Measurements from ENCODE around the gene TRMT10C. TPM values are rescaled to one million over a fixed set of nuclear protein-coding genes. Genes with fewer than 3 reads are reported as not detected.

The TRMT10C gene
- total RNA-seq, 1 experiment from 2014 or later, result 41.9 TPM

- H3K27me3 ChIP-seq (replicated peaks; ENCODE audit: insufficient read depth, low read depth, low read length, poor library complexity), result no peaks in the 10 kb centered on the region
- ChIA-PET CTCF (interaction anchor here (0.6 kb wide), 1 partner anchor 80 kb away, joined by 4 read pairs; no protein-coding TSS in a partner anchor), POLR2A (ENCODE audit: low non-redundant PET) (no interaction called here)
- H3K9me3 ChIP-seq (ENCODE audit: low read depth, low read length, poor library complexity, severe bottlenecking), result no peaks in the 10 kb centered on the region
- no peak for DNase-seq (ENCODE audit: low spot score)
- H3K4me1 ChIP-seq (ENCODE audit: insufficient read depth, low read length, poor library complexity, severe bottlenecking), result peaks cover 5% of the 10 kb centered on the region
- TF ChIP-seq EZH2 (IDR thresholded peaks at IDR 0.05; ENCODE audit: borderline replicate concordance, low read depth, low read length, poor library complexity, severe bottlenecking), result no peak
- TF ChIP-seq, protein P1, sequence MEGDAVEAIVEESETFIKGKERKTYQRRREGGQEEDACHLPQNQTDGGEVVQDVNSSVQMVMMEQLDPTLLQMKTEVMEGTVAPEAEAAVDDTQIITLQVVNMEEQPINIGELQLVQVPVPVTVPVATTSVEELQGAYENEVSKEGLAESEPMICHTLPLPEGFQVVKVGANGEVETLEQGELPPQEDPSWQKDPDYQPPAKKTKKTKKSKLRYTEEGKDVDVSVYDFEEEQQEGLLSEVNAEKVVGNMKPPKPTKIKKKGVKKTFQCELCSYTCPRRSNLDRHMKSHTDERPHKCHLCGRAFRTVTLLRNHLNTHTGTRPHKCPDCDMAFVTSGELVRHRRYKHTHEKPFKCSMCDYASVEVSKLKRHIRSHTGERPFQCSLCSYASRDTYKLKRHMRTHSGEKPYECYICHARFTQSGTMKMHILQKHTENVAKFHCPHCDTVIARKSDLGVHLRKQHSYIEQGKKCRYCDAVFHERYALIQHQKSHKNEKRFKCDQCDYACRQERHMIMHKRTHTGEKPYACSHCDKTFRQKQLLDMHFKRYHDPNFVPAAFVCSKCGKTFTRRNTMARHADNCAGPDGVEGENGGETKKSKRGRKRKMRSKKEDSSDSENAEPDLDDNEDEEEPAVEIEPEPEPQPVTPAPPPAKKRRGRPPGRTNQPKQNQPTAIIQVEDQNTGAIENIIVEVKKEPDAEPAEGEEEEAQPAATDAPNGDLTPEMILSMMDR (conservative IDR thresholded peaks at IDR 0.05; ENCODE audit: low read depth, low read length), result no peak
- H3K36me3 ChIP-seq (ENCODE audit: insufficient read depth, low read length, poor library complexity, severe bottlenecking), result no peaks in the 10 kb centered on the region
- peak overlapping the region; percentile 76 for H3K27ac ChIP-seq (ENCODE audit: low read depth, low read length, poor library complexity, severe bottlenecking)
- BruUV-seq (replicated peaks), result TSS peak; percentile 99
- intact Hi-C loops (cut with micrococcal nuclease; ENCODE audit: unreplicated experiment), result loop anchor here (10.0 kb wide), 1 partner anchor 289 kb away; no protein-coding TSS in a partner anchor
- peak overlapping the region; percentile 73 for H3K4me3 ChIP-seq (ENCODE audit: low read depth, low read length, poor library complexity, severe bottlenecking)
Measured at GRCh38 chr3:101513419-101513986, 48.2 kb upstream of the TRMT10C start.

DNA sequence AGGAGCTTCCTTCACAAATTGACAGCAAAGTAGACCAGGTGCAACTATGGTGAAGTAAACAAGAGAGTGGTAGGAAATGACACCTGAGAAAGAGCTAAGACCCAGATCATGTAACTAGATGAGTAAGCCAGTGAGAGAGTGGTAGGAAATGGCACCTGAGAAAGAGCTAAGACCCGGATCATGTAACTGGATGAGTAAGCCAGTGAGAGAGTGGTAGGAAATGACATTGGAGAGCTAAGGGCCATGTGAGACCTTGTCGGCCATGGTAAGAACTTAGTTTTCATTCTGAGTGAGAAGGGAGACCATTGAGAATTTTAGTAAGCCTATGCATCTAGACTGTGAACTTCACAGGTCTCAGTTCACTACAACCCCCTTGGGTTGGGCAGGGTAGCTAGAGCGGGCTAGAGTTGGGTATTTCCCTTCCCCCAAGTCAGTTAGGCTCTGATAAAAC is 43.2 kb upstream of the TRMT10C start:
- Histone ChIP-seq H3K27ac (ENCODE audit: low read depth, low read length, poor library complexity, severe bottlenecking) (no peak overlapping the region), H3K4me1 (ENCODE audit: insufficient read depth, low read length, poor library complexity, severe bottlenecking) (peaks cover 5% of the 10 kb centered on the region), H3K27me3 (replicated peaks; ENCODE audit: insufficient read depth, low read depth, low read length, poor library complexity) (no peaks in the 10 kb centered on the region), H3K9me3 (ENCODE audit: low read depth, low read length, poor library complexity, severe bottlenecking) (no peaks in the 10 kb centered on the region), H3K4me3 (ENCODE audit: low read depth, low read length, poor library complexity, severe bottlenecking) (no peak overlapping the region), H3K36me3 (ENCODE audit: insufficient read depth, low read length, poor library complexity, severe bottlenecking) (no peaks in the 10 kb centered on the region)
- no peak for DNase-seq (ENCODE audit: low spot score)
- intact Hi-C loops (cut with micrococcal nuclease; ENCODE audit: unreplicated experiment), result loop anchor here (10.0 kb wide), 1 partner anchor 294 kb away; no protein-coding TSS in a partner anchor
- no peak for TF ChIP-seq EZH2 (IDR thresholded peaks at IDR 0.05; ENCODE audit: borderline replicate concordance, low read depth, low read length, poor library complexity, severe bottlenecking)
- TF ChIP-seq, protein P1 (conservative IDR thresholded peaks at IDR 0.05; ENCODE audit: low read depth, low read length), result no peak
- ChIA-PET POLR2A (ENCODE audit: low non-redundant PET) (no interaction called here), CTCF (no interaction called here)
- no TSS peak for BruUV-seq (replicated peaks)

GRCh38 chr3:101519685-101520365 is 41.8 kb upstream of the TRMT10C start:
- Histone ChIP-seq H3K27me3 (replicated peaks; ENCODE audit: insufficient read depth, low read depth, low read length, poor library complexity) (no peaks in the 10 kb centered on the region), H3K4me1 (ENCODE audit: insufficient read depth, low read length, poor library complexity, severe bottlenecking) (no peaks in the 10 kb centered on the region), H3K36me3 (ENCODE audit: insufficient read depth, low read length, poor library complexity, severe bottlenecking) (no peaks in the 10 kb centered on the region), H3K27ac (ENCODE audit: low read depth, low read length, poor library complexity, severe bottlenecking) (no peak overlapping the region), H3K9me3 (ENCODE audit: low read depth, low read length, poor library complexity, severe bottlenecking) (no peaks in the 10 kb centered on the region), H3K4me3 (ENCODE audit: low read depth, low read length, poor library complexity, severe bottlenecking) (no peak overlapping the region)
- no peak for DNase-seq (ENCODE audit: low spot score)
- ChIA-PET POLR2A (ENCODE audit: low non-redundant PET) (no interaction called here), CTCF (no interaction called here)
- no TSS peak for BruUV-seq (replicated peaks)
- TF ChIP-seq EZH2 (IDR thresholded peaks at IDR 0.05; ENCODE audit: borderline replicate concordance, low read depth, low read length, poor library complexity, severe bottlenecking), result no peak
- TF ChIP-seq, protein P1 (conservative IDR thresholded peaks at IDR 0.05; ENCODE audit: low read depth, low read length), result no peak
- intact Hi-C loops (cut with micrococcal nuclease; ENCODE audit: unreplicated experiment), result loop anchor here (10.0 kb wide), 1 partner anchor 295 kb away; no protein-coding TSS in a partner anchor
